Stimulated activated naive CD8-positive, alpha-beta T cell treated with anti-CD3 and anti-CD28 coated beads, Interleukin-15, Interleukin-2, amounts not matched to agents 100 U/mL and 50 U/mL, for 24 hours (primary cell): Measurements from ENCODE around the gene PSMG4.

ENCODE experiments used
- ATAC-seq: fragments of 150-1000 bp; cut with Tn5 transposase; one replicate; pipeline ENCODE4 v1.10.0; 2021
- DNase-seq: peaks from one replicate; pipeline ENCODE4 v3.0.0; 2021

Gene PSMG4

GRCh38 chr6:3258720-3259490 is at the start of gene PSMG4:
TSS of gene PSMG4 (plus strand) at chr6:3258947. CDS start at chr6:3259023, 76 bp downstream.
- DNase-seq (peak; percentile 99), ATAC-seq (peak; percentile 88)

DNA sequence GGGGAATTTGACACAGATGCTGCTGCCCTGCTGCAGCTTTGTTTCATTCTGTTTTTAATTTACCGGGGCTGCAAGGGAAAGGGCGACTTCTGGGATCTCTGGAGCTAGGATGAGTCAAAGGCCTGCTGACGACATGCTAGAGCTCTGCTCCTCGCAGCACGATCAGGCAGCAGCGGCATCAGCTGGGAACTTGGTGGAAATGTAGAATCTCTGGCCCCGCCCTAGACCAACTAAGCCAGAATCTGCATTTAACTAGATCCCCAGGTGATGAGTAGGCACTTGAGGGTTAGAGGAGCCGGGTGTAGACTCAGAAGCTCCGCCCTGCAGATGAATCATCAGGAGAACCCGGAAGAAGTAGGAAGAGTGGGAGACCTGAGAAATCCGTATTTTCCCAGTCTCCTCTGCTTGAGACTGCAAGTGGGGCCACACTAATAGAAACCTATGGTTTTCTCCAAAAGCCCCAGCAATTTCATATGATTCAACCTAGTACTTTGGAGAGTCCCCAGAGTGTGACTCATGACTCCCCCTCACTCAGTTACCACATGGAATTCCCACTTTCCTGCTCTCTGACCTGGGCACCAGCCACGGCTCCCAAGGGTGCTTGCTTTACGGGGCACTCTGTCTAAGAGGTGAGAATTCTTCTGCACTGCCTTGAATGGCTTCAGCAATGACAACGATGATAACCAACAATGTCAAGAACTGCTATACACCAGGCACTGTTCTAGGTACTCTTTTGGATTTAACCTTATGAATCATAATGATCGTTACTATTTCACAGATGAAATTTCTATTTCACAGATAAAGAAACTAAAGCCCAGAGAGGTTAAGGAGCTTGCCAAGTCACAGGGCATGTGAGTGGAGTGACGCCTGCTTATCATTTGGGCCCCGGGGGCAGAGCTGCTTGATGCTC is 49.4 kb upstream of the PSMG4 start:
- DNase-seq (peak; percentile 65), ATAC-seq (peak; percentile 89)

DNA sequence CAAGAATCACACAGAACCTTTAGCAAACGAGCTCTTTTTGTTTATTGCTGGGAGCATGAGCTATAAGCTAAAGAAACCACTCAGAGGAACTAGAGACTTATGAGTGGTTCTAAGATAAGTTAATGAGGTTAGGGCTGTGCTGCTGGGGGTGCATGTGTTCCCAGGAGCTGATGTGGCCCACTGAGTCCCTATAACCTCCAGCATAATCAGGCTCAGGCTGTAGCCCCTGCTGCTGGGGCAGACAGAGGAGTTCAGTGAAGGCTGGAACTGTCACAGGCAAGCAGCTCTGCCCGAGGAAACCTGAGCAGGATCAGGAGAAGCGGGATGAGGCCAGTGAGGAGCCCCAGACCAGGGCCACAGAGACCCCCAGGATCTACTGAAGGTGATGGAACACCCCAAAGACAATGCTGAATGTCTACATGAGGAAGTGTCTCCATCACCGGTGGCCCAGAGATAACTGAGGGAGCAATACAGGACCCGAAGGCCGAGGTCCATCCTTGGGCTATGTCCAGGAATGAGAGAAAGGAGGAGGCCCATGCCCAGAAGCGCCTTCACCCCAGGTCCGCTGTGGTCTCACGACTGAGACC is 48.6 kb upstream of the PSMG4 start:
- DNase-seq (no peak), ATAC-seq (peak; percentile 1)

DNA sequence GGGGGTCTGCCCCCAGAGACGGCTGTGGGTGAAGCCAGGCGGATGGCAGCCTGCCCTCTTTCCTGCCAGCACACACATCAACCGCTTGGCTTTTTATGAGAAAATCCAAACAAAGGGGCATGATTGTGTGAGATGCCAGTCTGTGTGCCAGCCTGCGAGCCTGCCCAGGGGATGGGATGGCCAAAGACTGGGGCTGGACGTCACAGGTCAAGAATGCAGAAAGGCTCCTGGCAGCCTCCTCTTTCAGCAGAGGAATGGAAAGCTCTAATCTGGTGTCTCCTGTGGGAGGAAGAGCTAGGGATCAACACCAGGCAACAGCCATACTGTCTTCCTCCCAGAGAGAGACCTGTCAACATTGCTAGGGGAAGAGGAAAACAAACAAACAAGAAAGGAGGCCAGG is 47.1 kb upstream of the PSMG4 start:
- ATAC-seq (no peak), DNase-seq (no peak)

DNA sequence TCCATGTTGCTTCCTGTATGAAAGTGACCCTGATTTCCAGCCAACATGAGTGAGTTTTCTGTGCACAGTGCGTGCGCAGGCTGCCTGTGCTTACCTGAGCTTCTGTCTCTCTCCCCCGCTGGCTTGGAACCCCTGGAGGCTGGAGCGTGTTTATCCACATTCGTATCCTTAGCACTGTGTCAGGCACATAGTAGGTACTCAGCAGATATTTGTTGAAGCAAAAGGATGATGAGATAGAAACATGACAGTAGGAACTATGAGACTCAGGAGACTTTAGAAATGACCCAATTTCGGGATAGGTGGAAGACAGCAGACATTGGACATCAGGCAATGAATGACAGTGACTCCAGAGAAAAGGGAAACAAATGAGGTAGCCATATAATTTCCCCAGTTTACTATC is 46.5 kb upstream of the PSMG4 start:
- DNase-seq (no peak), ATAC-seq (no peak)

DNA sequence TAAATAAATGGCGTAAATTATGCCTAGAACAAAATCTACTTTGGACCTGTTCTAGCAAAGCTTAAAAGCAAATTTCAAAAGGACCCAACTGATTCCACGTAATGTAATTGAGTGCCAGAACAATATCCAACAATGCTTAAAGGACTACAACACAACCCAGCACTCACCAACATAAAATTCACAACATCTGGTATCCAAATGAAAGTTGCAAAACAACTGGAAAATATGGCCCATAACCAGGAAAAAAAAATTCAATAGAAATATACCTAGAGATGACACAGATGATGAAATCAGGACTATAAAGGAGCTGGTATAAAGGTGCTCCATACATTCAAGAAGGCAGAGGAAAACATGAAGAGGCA is 45.4 kb upstream of the PSMG4 start:
- ATAC-seq (no peak), DNase-seq (no peak)

DNA sequence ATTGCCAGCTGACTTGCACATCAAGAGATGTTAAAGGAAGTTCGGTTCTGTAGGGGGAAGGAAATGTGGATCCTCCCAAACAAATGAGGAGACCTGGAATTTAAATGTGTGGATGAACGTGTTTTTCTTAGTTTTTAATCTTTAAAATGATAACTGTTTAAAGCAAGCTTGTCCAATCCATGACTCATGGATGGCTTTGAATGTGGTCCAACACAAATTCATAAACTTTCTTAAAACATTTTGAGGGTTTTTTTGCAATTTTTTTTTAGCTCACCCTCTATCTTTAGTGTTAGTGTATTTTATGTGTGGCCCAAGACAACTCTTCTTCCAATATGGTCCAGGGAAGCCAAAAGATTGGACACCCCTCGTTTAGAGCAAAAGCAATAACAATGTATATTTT is 43.8 kb upstream of the PSMG4 start:
- DNase-seq = no peak
- no peak for ATAC-seq

DNA sequence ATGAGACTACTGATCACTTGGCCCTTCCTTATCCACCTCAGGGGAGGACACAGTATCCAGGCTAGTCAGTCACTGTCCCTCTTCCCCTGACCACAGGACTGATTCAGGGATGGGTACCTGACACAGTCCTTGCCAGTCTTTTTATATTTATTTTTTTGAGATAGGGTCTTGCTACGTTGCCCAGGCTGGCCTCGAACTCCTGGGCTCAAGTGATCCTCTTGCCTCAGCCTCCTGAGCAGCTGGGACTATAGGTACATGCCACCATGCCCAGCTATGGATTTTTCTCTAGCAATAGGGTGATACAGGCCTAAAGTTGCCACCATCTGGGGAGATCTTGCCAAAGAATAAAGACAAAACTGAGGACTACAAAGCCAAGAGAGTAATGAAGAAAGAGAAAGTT is 41.5 kb upstream of the PSMG4 start:
- ATAC-seq = no peak
- DNase-seq = no peak

DNA sequence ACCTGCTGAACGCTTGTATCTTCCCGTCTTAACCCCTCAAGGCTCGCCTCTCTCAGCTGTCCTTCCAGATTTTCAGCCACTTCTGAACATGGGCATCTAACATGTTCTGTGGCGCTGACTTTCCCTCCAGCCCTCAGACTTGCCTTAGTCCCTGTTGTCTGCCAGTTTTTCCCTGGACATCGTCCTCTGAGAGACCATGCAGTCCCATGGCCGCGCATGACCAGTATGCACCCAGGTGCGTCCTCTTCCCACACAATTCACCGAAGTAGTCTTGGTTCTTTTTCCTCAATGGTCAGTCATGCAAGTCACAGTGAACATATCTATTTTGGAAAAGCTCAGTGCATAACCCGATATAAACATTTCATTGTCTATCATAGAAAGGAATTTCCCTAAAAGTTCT is 40.5 kb upstream of the PSMG4 start:
- ATAC-seq (no peak), DNase-seq (no peak)

DNA sequence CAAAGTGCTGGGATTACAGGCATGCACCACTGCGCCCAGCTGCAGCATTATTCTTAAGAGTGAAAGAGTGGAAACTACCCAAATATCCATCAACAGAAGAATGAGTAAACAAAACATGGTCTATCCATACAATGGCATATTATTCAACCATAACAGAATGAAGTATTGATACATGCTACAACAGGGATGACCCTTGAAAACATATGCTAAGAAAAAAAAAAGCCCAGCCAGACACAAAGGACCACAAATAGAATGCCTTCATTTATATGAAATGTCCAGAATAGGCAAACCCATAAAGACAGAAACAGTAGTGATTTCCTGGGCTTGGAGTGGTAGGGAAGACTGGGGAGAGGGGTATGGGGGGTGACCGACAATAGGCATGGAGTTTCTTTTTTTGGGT is 38.4 kb upstream of the PSMG4 start:
- DNase-seq = no peak
- ATAC-seq = no peak

DNA sequence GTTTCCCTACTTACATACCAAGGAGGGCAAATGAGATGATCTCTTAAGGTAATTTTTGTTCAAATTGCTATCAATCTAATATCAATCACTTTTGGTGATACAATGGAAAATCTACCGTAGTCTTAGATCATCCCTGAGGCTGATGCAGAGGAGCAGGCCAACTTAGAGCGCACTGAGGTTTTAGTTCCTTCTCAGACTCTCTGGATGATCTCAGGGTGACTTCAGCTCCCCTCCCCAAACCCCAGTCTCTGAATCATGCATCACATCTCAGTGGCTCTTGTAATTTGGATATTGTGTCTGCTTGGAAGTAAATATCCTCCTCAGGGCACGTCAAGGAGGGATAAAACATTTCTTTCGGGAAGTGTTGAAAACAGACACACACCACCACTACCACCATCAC is 37.2 kb upstream of the PSMG4 start:
- DNase-seq = no peak
- ATAC-seq = no peak

DNA sequence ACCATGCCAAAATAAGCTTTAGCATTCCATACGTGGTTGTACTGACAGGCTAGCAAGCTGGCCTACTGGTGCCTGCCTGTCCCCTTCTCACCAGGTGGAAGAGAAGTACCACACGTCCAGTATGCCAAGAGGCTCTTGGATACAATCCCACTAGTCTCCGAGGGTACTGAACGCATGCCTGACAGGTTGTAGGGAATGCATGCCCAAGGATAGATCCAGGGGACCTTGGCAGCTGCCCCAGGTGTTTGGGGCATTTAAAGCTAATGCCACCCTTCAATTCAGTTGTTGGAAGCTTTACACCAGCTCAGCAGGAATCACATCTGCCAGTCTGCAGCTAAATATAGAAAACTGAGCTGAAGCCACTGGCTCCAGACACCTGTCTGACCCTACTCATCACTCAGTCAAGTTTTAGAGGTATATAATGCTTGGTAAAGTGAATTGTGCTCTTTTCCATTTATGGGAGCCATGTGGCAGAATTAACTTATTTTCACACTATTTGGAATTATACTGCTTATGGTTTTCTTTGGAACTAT is 36.2 kb upstream of the PSMG4 start:
- DNase-seq = no peak
- ATAC-seq = no peak

GRCh38 chr6:3226042-3226441 is 32.7 kb upstream of the PSMG4 start:
- ATAC-seq (no peak), DNase-seq (no peak)

- peak; percentile 30 for DNase-seq
- ATAC-seq = no peak
Measured at GRCh38 chr6:3226481-3227362, 32.0 kb upstream of the PSMG4 start.

DNA sequence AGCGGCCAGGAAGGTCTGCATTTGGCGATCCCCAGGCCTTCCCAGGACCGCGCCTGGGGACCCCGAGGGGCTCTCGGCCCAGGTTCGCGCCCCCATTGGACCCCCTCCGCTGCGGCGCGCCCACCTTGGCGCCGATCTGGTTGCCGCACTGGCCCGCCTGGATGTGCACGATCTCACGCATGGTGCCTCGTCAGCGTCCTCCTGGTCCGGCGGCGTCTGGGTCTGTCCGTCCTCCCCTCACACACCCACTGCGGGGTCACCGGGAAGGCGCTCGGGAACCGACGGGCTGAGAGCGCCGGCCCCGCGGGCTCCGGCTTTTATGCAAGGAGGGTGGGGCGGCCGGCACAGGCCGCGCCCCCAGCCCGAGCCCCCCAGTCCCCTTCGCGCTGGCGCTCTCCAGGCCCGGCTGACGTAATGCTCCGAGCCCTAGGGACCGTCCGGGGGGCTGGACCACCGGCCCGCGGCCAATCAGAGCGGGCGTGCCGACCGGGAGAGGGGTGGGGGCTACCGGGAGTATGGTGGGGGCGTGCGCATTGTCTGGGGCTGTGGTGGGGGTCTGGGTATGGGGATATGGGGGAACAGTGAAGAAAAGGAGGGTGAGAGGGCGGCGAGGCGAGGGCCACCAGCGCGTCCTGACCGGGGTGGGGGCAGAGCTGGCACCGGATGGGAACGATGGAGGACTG is 31.2 kb upstream of the PSMG4 start, which contains the start of gene TUBB2B:
Gene TUBB2B (minus strand): TSS at position 291 of the 683 bp plus-strand sequence. CDS start 110 bp downstream, at position 181.
- ATAC-seq = no peak
- no peak for DNase-seq

GRCh38 chr6:3228046-3228671 is 30.6 kb upstream of the PSMG4 start:
- ATAC-seq = no peak
- no peak for DNase-seq

DNA sequence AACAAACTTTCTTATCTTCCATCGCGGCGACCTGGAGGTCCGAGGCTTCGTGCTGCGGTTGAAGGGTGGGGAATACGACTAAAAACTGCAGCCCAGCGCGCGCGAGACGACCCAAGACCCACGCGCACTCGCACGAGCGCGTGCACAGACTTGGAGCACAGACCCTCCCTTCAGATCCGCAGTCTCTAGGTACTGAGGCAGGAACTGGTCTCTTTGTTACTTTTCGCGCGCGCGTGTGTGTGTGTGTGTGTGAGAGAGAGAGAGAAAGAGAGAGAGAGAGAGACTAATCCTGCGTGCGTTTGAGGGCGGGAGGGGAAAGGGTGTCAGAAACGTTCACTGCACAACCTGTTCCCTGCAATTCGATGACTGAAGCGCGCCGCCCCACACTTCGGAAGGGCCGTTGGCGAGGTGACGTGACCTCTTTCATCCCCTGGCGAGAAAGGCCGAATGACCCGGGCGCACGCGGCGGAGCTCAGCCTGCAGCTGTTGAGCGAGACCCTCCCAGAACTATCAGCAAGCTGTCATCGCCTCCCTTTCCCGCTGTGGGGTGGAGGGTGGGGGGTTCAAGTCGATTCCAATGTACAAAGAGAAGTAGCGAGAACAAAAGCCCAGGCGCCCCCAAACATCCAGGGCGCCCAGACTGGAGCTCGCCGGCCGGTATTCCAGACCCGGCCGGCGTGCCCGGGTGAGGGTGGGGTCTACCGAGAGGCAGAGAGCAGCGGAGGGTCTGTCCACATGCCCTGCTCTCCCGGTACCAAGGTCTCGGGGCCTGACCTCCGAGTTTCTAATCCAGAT is 29.8 kb upstream of the PSMG4 start:
- peak; percentile 32 for DNase-seq
- peak; percentile 21 for ATAC-seq

DNA sequence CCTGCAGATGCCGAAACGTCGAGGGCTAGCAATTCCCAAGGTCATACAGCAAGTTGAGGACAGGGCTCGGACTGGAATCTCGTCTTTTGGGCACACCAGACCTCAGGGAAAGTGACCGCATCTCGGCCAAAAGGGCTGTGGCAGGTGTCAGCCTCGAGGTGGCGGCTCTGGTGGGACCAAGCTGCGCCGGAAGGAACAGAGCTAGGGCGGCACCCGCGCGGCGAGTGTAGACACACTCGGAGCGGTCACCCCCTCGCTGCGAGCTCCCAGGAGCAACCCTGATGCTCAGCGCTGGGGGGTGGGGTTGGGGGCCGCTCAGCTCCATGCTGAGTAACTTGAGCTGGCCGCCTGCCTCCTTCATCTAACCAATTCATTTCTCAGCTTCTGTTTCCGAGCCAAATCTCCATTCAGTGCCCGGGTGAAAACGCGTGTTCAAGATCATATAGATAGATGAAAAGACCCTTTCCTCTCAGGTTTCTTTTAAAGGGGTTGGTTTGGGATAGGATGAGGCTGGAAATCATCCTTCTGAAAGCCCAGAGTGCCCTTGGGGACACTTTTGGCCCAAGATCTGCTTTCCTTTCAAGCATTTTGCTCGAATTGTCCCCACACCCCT is 29.1 kb upstream of the PSMG4 start:
- no peak for ATAC-seq
- peak; percentile 46 for DNase-seq

DNA sequence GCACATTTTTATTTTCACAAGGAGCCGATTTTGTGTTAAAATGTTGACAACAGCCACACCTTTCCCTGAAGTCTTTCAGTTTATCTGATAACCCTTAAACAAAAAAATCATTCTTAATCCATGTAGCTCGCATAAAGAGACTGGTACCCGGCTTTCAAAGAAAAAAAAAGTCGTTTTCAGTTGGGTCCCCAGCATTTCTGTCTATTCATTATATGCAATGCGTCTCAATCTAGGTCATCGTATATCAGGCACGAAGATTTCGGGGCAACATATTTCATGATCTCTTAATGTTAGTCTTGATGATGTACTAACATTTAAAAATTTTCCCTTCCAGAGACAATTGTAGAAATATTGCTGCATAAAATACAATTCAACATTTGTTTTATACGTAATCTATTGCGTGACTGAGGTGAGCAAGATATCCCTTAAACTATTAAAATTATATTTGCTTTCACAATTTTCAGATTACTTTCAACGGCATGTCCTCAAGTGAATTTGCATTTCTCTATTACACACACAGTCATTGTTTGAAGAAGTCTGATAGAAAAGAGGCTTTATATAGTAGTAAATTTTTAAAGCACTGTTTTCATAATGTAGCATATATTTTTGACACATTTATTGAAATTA is 28.4 kb upstream of the PSMG4 start:
- no peak for ATAC-seq
- no peak for DNase-seq
